Measurements from ENCODE around the gene MISFA.
"Not testable (repeated sequence)": the region's sequence is repeated elsewhere in the genome, so short reads cannot be mapped to it uniquely, and the experiment has no call there.

Gene MISFA

GRCh38 chr11:18617688-18618341 lies 18.2 kb downstream of the MISFA start:
- DNase-seq (ENCODE audit: low read depth), result no peak

GRCh38 chr11:18618342-18619025 lies 18.9 kb downstream of the MISFA start:
- DNase-seq (ENCODE audit: low read depth), result no peak

- no peak for DNase-seq (ENCODE audit: low read depth)
These were observed 24.1 kb downstream of the MISFA start for GRCh38 chr11:18623707-18624106.

- no peak for DNase-seq (ENCODE audit: low read depth)
These were observed 24.6 kb downstream of the MISFA start for GRCh38 chr11:18624161-18624560.

GRCh38 chr11:18632841-18633240 lies 33.3 kb downstream of the MISFA start:
- no peak for DNase-seq (ENCODE audit: low read depth)

- DNase-seq (ENCODE audit: low read depth), result no peak
These were observed 33.9 kb downstream of the MISFA start for GRCh38 chr11:18633256-18634139.

GRCh38 chr11:18634140-18635032 lies 34.8 kb downstream of the MISFA start, which contains the start of gene SPTY2D1:
Gene SPTY2D1 (minus strand): TSS chr11:18634342. CDS start chr11:18634257, 85 bp downstream.
- peak; percentile 95 for DNase-seq (ENCODE audit: low read depth)

GRCh38 chr11:18641677-18642076 lies 42.1 kb downstream of the MISFA start:
- no peak for DNase-seq (ENCODE audit: low read depth)

- DNase-seq (ENCODE audit: low read depth), result not testable (repeated sequence)
These were observed 43.4 kb downstream of the MISFA start for GRCh38 chr11:18643034-18643433.

- DNase-seq (ENCODE audit: low read depth), result no peak
These were observed 50.8 kb downstream of the MISFA start for GRCh38 chr11:18650353-18650752.

- no peak for DNase-seq (ENCODE audit: low read depth)
These were observed 51.4 kb downstream of the MISFA start for GRCh38 chr11:18650859-18651557.

Measured in stimulated activated CD8-positive, alpha-beta memory T cell treated with anti-CD3 and anti-CD28 coated beads, Interleukin-4, amount 100 ng/mL, for 24 hours (primary cell).